Astrocyte of the spinal cord (primary cell): Measurements from ENCODE around the gene RBKS.

Source experiments
- DNase-seq: peaks from one replicate; pipeline ENCODE4 v3.0.0; 2011; ENCODE audit warnings: low read depth, low spot score
- H3K4me3 ChIP-seq: 2 replicates; pipeline ENCODE4 v1.5.1; 2011; ENCODE audit warnings: low read depth, mild to moderate bottlenecking, low read length, moderate library complexity
- in situ Hi-C: cut with HindIII; loops from 2 replicates; pipeline ENCODE4 v1.10.0; 2017; ENCODE audit warnings: low sequenced_read_pairs
- TF ChIP-seq, protein P1 (sequence below): IDR thresholded peaks from 2 replicates; pipeline ENCODE4 v1.5.1; 2012; ENCODE audit warnings: low read depth, mild to moderate bottlenecking, low read length, inconsistent platforms

Gene RBKS

DNA sequence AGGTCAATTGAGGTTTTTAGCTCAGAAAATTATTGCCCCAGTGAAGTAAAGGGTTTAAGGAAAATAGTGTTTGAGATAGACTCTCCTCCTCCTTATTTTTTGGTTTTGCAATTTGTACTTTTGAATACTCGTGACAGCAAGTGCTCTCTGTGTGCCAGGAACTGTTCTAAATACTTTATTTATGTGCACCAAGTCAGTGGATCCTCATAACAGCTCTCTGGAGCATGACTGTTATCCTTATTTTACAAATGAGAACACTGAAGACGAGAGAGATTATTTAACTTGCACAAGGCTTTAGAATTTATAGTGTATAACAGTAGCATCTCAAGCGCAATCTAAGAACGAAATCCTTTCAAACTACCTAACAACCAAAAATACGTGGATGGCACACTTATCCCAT is 25.0 kb upstream of the RBKS start:
- TF ChIP-seq, protein P1, sequence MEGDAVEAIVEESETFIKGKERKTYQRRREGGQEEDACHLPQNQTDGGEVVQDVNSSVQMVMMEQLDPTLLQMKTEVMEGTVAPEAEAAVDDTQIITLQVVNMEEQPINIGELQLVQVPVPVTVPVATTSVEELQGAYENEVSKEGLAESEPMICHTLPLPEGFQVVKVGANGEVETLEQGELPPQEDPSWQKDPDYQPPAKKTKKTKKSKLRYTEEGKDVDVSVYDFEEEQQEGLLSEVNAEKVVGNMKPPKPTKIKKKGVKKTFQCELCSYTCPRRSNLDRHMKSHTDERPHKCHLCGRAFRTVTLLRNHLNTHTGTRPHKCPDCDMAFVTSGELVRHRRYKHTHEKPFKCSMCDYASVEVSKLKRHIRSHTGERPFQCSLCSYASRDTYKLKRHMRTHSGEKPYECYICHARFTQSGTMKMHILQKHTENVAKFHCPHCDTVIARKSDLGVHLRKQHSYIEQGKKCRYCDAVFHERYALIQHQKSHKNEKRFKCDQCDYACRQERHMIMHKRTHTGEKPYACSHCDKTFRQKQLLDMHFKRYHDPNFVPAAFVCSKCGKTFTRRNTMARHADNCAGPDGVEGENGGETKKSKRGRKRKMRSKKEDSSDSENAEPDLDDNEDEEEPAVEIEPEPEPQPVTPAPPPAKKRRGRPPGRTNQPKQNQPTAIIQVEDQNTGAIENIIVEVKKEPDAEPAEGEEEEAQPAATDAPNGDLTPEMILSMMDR: no peak
- DNase-seq: no peak
- H3K4me3 ChIP-seq: no peak overlapping the region
- in situ Hi-C loops: no loop called here

DNA sequence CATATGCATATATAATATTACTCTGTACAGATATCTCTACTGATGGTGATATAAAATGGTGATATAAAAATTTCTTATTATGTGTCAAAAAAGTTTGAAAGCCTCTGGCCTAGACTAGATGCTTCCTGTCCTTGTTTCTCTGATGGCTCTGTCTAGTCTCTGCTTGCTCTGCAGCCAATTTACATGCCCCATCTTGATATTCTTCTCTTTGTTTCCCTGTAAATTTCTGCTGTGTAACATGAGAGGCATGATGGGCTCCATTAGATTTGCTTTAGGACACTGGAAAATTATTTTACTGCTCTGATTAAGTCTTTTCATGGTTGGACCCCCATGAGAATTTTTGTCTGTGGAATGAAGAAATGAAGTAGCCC is 24.6 kb upstream of the RBKS start:
- no peak overlapping the region for H3K4me3 ChIP-seq
- DNase-seq: no peak
- TF ChIP-seq, protein P1: no peak
- in situ Hi-C loops: no loop called here

DNA sequence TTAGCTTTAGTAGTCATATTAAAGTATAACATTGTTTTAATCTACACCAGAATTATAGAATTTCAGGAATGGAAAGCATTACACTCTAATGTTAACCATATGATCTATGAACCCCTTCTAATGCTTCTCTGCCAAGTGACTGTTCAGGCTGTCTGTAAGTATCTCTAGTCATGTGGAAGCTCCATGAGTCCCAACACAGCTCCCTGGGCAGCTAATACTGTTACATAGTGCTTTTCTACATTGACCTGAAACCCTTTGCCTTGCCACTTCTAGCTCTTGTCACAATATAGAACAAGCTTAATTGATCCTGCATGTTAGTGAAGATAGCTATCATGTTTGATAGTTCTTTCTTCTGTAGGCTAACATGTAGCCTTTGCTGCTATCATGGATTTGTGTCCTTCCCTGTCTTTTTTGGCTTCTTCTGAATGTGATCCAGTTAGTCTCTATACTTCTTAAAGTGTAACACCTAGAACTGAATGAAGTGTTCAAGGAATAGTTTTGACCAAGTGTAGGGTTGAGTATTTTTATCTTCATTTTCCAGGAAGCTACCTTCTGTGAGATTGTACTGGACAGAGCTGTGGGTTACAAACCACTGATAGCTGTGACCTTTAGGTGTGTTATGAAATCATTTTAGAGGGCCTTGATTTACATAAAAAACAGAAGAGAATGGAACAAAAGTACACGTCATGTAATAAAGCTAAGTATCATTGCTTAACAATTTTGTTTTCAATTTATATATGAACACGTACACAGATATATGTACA is 24.0 kb upstream of the RBKS start:
- in situ Hi-C loops: no loop called here
- TF ChIP-seq, protein P1: no peak
- DNase-seq: no peak
- no peak overlapping the region for H3K4me3 ChIP-seq

DNA sequence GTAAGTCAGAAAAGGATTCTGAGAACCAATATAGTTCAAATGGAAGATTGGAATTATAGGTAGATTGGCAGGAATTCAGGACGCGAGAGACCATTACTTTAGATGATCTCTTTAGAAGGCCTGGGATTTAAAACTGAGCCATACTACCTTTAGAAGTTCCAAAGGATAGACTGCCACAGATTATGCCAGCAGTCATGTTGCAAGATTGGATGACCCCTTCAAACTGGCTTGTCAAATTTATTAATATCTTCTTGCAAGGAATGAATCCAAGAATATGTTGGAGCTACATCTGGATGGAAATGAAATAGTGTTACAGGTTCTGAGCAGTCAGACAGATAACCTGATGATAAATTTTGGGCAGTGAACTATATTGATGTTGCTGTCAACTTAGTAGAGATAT is 22.3 kb upstream of the RBKS start:
- DNase-seq: no peak
- in situ Hi-C loops: no loop called here
- no peak overlapping the region for H3K4me3 ChIP-seq
- TF ChIP-seq, protein P1: no peak

DNA sequence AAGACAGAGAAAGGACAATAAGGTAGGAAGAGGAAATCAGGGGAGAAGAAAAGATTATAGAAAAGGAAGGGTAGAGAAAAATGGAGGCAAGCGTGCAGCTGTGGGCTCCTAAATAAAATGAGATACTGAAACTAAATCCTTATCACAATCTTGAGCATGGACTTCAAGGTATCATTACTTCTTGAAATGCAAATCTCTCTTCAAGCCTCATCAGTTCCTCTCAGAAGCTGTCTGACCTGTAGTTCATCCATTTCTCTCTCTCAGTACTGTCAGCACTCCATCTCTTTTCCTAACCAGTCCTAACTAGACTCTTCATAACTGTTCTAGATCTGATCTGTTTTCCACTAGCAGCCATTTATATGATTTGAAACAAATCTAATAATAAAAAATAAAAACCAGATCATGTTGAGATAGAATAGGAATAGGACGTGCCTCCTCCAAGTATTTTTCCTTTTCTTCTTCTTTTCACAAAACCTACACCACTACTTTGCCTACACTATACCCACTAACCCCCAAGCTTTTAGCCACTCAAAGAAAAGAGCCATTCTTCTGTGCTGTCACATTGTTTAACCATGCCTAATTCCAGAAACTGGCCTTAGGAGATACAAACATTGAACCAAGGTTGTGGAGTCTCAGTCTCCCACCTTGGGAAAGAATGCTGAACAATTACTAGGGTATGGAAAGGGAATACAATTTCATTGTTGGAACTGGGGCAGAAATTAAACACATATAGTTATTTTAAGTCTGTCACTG is 21.4 kb upstream of the RBKS start:
- no peak overlapping the region for H3K4me3 ChIP-seq
- in situ Hi-C loops: no loop called here
- TF ChIP-seq, protein P1: no peak
- DNase-seq: no peak

DNA sequence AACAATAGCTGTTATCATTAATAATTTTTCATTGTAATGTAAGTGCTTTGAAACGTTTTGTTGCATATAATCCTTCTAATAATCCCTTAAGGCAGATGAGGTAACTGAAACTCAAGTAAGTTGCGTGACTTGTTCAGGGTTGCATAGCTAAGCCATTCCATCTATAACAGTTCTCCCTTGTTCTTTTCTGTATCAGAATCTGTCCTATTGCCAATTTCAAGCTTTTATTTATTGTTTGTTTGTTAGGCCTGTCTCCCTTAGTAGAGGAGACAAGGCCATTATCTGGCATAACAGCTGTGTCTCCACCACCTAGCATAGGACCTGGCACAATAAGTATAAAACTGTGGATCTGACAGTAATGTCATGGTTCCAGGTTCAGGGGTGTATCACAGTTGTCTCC is 19.7 kb upstream of the RBKS start:
- in situ Hi-C loops: no loop called here
- no peak for DNase-seq
- H3K4me3 ChIP-seq: no peak overlapping the region
- TF ChIP-seq, protein P1: no peak
